NT2/D1 (cell line): ENCODE data around the gene ZFHX3.

Experiments
- YY1 ChIP-seq: IDR thresholded peaks from 2 replicates; pipeline ENCODE4 v1.6.1; 2011; ENCODE audit not compliant: insufficient read length, insufficient read depth
- ZNF274 ChIP-seq: IDR thresholded peaks from 2 replicates; pipeline ENCODE4 v1.6.1; 2011; ENCODE audit warnings: mild to moderate bottlenecking, low read depth, low read length

DNA sequence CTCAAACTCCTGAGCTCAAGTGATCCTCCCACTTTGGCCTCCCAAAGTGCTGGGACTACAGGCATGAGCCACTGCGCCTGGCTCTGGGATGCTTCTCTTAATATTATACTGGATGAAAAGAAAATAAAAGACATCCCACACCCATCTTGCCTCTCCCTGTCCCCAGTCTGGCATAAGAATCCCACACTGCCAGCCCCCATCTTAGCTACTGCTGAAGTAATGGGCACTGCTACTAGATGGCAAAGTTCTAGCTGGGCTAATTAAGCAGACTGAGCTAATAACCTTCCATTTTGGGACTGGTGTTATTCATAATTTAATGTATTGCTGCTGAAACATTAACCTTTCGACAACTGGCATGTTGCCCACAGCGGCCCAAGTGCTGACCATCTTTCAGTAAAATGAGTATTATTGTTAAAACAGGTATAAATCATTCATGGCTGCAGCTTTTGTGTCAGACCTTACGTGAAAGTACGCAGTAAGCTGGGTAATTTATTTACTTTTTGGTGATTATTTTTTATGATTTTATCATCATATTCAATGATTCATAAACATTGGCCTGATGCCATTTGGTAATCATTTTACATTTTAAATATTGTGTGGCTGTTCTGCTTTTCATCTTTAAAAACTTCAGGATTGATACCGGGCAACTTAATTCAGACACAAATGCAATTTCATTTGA, 47.4 kb upstream of the ZFHX3 start:
- no peak for TF ChIP-seq YY1
- no peak for TF ChIP-seq ZNF274
